GM21390 (cell line): Measurements from ENCODE around the gene RABGGTB.
A peak's percentile ranks its signal among the peaks of the same experiment; 100 is the strongest.
"Not testable (repeated sequence)": the region's sequence is repeated elsewhere in the genome, so short reads cannot be mapped to it uniquely, and the experiment has no call there.

ENCODE experiments used
- ATAC-seq: cut with Tn5 transposase; IDR thresholded peaks from one replicate; pipeline ENCODE4 v1.9.1; 2021; ENCODE audit not compliant: unreplicated experiment

RABGGTB gene

GRCh38 chr1:75785983-75786853 is at the start of gene RABGGTB:
RABGGTB (plus strand) TSS chr1:75786256; CDS start chr1:75786272, 16 bp downstream.
- peak; percentile 72 for ATAC-seq

GRCh38 chr1:75742047-75742625 is 43.9 kb upstream of the RABGGTB start:
- no peak for ATAC-seq

DNA sequence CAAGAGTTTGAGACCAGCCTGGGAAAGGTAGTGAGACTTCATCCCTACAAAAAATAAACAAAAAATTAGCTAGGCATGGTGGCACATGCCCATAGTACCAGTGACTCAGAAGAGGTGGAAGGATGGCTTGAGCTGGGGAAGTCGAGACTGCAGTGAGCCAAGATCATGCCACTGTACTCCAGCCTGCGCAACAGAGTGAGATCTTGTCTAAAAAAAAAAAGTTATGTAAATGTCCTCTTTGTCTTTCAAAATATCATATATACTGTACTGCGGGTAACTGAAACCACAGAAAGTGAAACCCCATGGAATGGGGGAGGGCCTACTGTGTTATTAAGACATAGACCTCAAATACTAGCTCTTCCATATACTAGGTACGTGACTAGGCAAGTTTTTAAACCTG is 40.8 kb upstream of the RABGGTB start:
- ATAC-seq: peak; percentile 84

GRCh38 chr1:75757210-75757609 is 28.8 kb upstream of the RABGGTB start:
- not testable (repeated sequence) for ATAC-seq

GRCh38 chr1:75758543-75758942 is 27.5 kb upstream of the RABGGTB start:
- not testable (repeated sequence) for ATAC-seq

- no peak for ATAC-seq
These were observed 21.9 kb upstream of the RABGGTB start for GRCh38 chr1:75764057-75764655.

GRCh38 chr1:75765697-75766355 is 20.2 kb upstream of the RABGGTB start:
- no peak for ATAC-seq

DNA sequence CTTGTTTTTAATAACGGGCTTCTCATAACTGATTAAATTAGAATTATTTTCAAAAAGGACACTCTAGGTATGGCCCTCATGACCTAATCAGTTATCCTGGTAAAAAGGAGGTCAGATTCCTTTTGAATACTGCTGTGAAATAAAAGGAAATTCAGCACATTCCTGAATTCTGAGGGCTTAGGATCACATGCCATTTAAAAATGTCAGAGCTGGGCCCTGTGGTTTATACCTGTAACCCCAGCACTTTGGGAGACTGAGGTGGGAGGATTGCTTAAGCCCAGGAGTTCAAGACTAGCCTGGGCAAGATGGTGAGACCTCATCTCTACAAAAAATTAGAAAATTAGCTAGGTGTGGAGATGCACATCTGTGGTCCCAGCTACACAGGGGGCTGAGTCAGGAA is 18.0 kb upstream of the RABGGTB start:
- no peak for ATAC-seq

GRCh38 chr1:75770761-75771160 is 15.3 kb upstream of the RABGGTB start:
- ATAC-seq: no peak

GRCh38 chr1:75771978-75772377 is 14.1 kb upstream of the RABGGTB start:
- ATAC-seq: no peak

DNA sequence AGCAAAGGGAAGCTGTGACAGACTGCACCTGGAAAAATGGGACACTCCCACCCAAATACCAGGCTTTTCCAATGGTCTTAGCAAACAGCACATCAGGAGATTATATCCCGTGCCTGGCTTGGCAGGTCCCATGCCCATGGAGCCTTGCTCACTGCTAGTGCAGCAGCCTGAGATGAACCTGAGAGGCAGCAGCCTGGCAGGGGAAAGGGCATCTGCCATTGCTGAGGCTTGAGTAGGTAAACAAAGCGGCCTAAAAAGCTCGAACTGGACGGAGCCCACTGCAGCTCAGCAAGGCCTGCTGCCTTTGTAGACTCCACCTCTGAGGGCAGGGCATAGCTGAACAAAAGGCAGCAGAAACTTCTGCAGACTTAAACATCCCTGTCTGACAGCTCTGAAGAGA is 8.2 kb upstream of the RABGGTB start:
- not testable (repeated sequence) for ATAC-seq

DNA sequence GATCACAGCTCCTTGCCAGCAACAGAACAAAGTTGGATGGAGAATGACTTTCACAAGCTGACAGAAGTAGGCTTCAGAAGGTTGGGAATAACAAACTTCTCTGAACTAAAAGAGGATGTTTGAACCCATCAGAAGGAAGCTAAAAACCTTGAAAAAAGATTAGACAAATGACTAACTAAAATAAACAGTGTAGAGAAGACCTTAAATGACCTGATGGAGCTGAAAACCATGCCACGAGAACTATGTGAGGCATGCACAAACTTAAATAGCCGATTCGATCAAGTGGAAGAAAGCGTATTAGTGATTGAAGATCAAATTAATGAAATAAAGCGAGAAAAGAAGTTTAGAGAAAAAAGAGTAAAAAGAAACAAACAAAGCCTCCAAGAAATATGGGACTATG is 7.4 kb upstream of the RABGGTB start:
- not testable (repeated sequence) for ATAC-seq

GRCh38 chr1:75780183-75780582 is 5.9 kb upstream of the RABGGTB start:
- not testable (repeated sequence) for ATAC-seq

GRCh38 chr1:75783920-75784319 is 2.1 kb upstream of the RABGGTB start:
- not testable (repeated sequence) for ATAC-seq

- peak; percentile 24 for ATAC-seq
These were observed 605 bp upstream of the RABGGTB start for GRCh38 chr1:75785320-75785982.

GRCh38 chr1:75786901-75787493 is 941 bp downstream of the RABGGTB start:
- ATAC-seq: no peak

GRCh38 chr1:75787524-75787923 is 1.5 kb downstream of the RABGGTB start:
- ATAC-seq: no peak

DNA sequence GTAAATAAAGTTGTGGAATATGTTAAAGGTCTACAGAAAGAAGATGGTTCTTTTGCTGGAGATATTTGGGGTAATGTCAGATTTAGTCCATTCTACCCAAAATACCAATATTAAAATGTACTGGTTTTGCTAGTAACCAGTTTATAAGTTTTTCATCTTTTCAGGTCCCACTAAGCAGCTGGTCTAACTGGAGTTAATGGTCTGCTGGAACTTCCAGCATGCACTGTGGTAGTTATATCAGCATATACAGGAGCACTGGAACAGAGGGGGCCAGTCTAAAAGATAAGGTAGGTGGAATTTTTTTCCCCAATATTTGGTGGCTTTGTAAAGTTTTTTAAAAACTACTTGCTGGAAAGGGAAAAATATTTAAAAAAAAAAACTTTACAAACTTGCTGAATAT is 3.9 kb downstream of the RABGGTB start:
- ATAC-seq: no peak

GRCh38 chr1:75791022-75791421 is 5.0 kb downstream of the RABGGTB start:
- ATAC-seq: no peak

DNA sequence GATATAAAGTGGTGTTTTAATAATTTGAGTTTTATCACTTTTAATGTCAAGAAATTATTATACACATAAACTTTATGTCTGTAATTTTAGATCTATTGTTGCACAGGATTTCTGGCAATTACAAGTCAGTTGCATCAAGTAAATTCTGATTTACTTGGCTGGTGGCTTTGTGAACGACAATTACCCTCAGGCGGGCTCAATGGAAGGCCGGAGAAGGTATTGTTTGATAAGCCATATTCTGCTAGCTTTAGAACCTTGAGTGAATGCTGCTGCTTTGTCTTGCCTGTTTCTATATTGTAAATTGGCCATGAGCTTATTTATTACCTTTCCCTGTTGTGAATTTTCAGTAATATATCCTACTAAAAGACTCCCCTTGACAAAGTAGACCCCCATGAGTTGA is 6.0 kb downstream of the RABGGTB start:
- no peak for ATAC-seq

GRCh38 chr1:75794382-75794781 is 8.3 kb downstream of the RABGGTB start:
- no peak for ATAC-seq
